ENCODE measurements around the gene RSPH6A.

DNA sequence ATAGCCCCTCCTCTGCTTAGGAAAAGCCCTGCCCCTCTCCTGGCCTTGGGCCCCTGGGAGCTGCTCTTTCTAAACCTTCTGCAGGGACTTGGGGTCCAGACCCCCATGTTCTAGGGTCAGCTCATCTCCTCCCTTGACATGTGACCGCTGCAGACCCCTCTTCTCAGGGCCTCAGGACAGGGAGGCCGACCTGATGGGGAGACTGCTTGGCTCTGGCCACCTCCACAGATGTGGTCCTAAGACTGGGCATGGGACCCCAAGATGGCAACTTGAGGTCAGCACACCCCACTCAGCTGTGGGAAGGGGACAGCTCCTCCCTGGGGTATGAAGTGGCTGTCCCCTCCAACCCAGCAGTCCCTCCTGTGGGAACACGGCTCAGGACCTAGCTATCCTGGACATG, 42.2 kb downstream of the RSPH6A start:
- TF ChIP-seq PRDM1 (tag by site-specific recombination; IDR thresholded peaks at IDR 0.05) (no peak), ZNF707 (tag by site-specific recombination; IDR thresholded peaks at IDR 0.05) (no peak)

Data from HEK293 (cell line).